Small intestine (tissue), 7 donors: ENCODE results near the gene NDUFS6. TPM values are rescaled to one million over a fixed set of nuclear protein-coding genes. Genes with fewer than 3 reads are reported as not detected.

Experiments used
- DNase-seq, 2 donors: peaks; one replicate each; pipeline versions ENCODE4 v3.0.0 to v3.0.0-alpha.2; 2013
- FAIRE-seq: peaks from 2 replicates; lab custom pipeline; 2012; peaks lifted over from hg19 to GRCh38; lab: Jason Lieb, UNC
- H3K27ac ChIP-seq, 3 donors: one replicate each; pipeline ENCODE4 v1.5.1; 2013; ENCODE audit warnings: low read length in 2 of 3, mild to moderate bottlenecking in 2 of 3, control low read depth in 1 of 3, inconsistent platforms in 1 of 3, low read depth in 1 of 3, moderate library complexity in 1 of 3
- H3K27me3 ChIP-seq, 3 donors: one replicate each; pipeline ENCODE4 v1.6.1; 2013; ENCODE audit warnings: low read length in 3 of 3, inconsistent platforms in 1 of 3; ENCODE audit not compliant: control insufficient read depth in 3 of 3, insufficient read depth in 3 of 3
- H3K36me3 ChIP-seq, 3 donors: one replicate each; pipeline ENCODE4 v1.6.1; 2013; ENCODE audit warnings: low read length in 3 of 3, inconsistent platforms in 1 of 3, low read depth in 1 of 3, mild to moderate bottlenecking in 1 of 3, moderate library complexity in 1 of 3; ENCODE audit not compliant: control insufficient read depth in 3 of 3, insufficient read depth in 2 of 3
- H3K4me1 ChIP-seq, 3 donors: one replicate each; pipeline ENCODE4 v1.6.1; 2013; ENCODE audit warnings: low read length in 2 of 3, inconsistent platforms in 1 of 3, low read depth in 1 of 3, mild to moderate bottlenecking in 1 of 3, moderate library complexity in 1 of 3; ENCODE audit not compliant: control insufficient read depth in 3 of 3, insufficient read depth in 2 of 3
- H3K4me3 ChIP-seq, 3 donors: one replicate each; pipeline ENCODE4 v1.5.1; 2013; ENCODE audit warnings: low read length in 3 of 3, control low read depth in 1 of 3, inconsistent platforms in 1 of 3, low read depth in 1 of 3, mild to moderate bottlenecking in 1 of 3, moderate library complexity in 1 of 3
- H3K9me3 ChIP-seq, 2 donors: one replicate each; pipeline ENCODE4 v1.6.1; 2013; ENCODE audit warnings: low read depth in 1 of 2, low read length in 1 of 2; ENCODE audit not compliant: control insufficient read depth in 2 of 2, insufficient read depth in 1 of 2
- WGBS, 3 donors: extraction: QIAGEN DNeasy Blood & Tissue Kit; methylation state at CpG; one replicate each; pipeline ENCODE4 v1.1.7; 2013; 5-methylcytosine and 5-hydroxymethylcytosine counted together
- polyA plus RNA-seq, 4 donors: library from polyadenylated mRNA; stranded (reverse) in 3 of 4; unstranded in 1 of 4; fragments of 200-250 nt in 3 of 4; fragments of 120-200 nt in 1 of 4; gene quantifications; one replicate each; pipeline versions ENCODE4 v1.2.1 to v1.2.3, GENCODE V29; 2013
- donor health status: healthy with polysubstance abuse.
- donor health status: control.
- donor health status: control.
- donor health status: Bipolar disorder and iron deficiency.
- donor health status: healthy.

The NDUFS6 gene
- polyA plus RNA-seq, 4 donors, result 48.3 to 151 (median 113) TPM

GRCh38 chr5:1852324-1852947 is 51.2 kb downstream of the NDUFS6 start:
- Histone ChIP-seq H3K9me3 (no peaks in the 10 kb centered on the region), H3K27me3 (peaks cover 0 to 64% (median 34%) of the 10 kb centered on the region in 3 donors), H3K4me1 (no peaks in the 10 kb centered on the region), H3K27ac (no peak overlapping the region), H3K4me3 (no peak overlapping the region), H3K36me3 (no peaks in the 10 kb centered on the region)
- 62 to 70% (median 70%) methylated on average over 22 to 23 of the region's 23 CpGs for whole genome bisulfite sequencing, 3 donors
- DNase-seq (no peak), FAIRE-seq (no peak)

GRCh38 chr5:1853531-1853930 is 52.3 kb downstream of the NDUFS6 start:
- no peak for FAIRE-seq

GRCh38 chr5:1855075-1855474 is 53.9 kb downstream of the NDUFS6 start:
- Histone ChIP-seq H3K9me3 (no peaks in the 10 kb centered on the region), H3K27me3 (peaks cover 0 to 54% (median 25%) of the 10 kb centered on the region in 3 donors), H3K4me1 (no peaks in the 10 kb centered on the region), H3K4me3 (no peak overlapping the region), H3K36me3 (no peaks in the 10 kb centered on the region), H3K27ac (no peak overlapping the region)
- 18 to 42% (median 35%) methylated on average over 3 of the region's 3 CpGs for WGBS, 3 donors
- FAIRE-seq (no peak), DNase-seq (no peak)

More at GRCh38 chr5:1853531-1853930, 52.3 kb downstream of the NDUFS6 start:
- Histone ChIP-seq H3K27ac (no peak overlapping the region), H3K9me3 (no peaks in the 10 kb centered on the region), H3K36me3 (no peaks in the 10 kb centered on the region), H3K4me3 (no peak overlapping the region), H3K27me3 (peaks cover 0 to 63% (median 31%) of the 10 kb centered on the region in 3 donors), H3K4me1 (no peaks in the 10 kb centered on the region)
- WGBS, 3 donors, result 69 to 74% (median 71%) methylated on average over 8 of the region's 8 CpGs
- no peak for DNase-seq

DNA sequence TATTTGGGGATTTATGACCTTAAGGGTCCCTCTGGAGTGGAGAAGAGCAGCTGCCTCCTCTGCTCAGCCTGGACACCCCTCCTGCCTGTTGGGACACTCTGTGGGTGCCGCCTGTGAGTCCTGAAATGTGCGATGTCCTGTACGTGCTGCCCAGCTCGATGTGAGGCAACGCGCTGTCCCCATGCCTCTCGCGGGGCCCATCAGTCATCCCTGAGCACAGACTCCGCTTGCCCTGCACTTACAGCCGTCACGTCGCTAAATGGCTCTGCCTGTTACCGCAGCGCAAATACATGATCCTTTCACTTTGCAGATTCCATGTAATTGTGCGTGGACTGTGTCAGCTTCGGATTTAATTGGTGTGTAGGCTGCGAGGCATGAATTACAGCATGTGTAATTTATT is 54.4 kb downstream of the NDUFS6 start:
- H3K36me3 ChIP-seq, result no peaks in the 10 kb centered on the region
- FAIRE-seq (no peak), DNase-seq (no peak)
- no peaks in the 10 kb centered on the region for H3K9me3 ChIP-seq
- H3K4me3 ChIP-seq, result no peak overlapping the region
- no peaks in the 10 kb centered on the region for H3K4me1 ChIP-seq
- no peak overlapping the region for H3K27ac ChIP-seq
- 77 to 85% (median 79%) methylated on average over 16 to 17 of the region's 17 CpGs for WGBS, 3 donors
- H3K27me3 ChIP-seq, result peaks cover 0 to 49% (median 21%) of the 10 kb centered on the region in 3 donors

DNA sequence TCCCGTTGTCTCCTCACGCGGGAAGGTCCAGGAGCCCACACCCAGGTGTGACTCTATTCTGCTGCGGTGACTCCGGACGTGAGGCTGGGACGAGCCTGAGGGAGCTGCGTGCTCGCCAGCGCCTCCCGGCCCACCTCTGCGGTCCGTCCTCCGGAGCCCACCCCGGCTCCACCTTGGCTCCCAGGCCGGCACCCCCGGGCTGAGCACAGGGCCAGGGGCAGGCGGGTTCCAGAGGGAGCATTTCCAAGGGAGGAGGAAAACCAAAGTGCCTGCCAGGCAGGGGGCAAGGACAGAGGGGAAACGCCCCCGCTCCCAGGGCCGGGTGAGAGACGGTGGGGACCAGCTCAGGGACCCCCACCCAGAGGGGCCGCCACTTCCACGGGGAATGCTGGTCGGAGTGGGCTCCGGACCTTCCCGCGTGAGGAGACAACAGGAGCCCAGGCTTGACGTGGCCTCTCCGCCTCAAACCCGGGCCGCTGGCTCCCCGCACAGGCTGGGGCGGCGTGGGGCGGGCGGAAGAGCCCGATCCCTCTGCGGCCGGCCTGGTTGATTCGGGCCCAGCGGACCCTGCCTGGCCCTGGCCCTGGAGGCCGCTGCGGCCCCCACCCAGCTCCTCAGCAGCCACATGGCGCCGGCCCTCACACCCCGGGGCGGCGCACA is 55.5 kb downstream of the NDUFS6 start:
- no peaks in the 10 kb centered on the region for H3K9me3 ChIP-seq
- H3K4me3 ChIP-seq, result no peak overlapping the region

GRCh38 chr5:1857256-1857600 is 56.0 kb downstream of the NDUFS6 start:
- no peak for FAIRE-seq

More for the DNA sequence above, 55.5 kb downstream of the NDUFS6 start:
- no peaks in the 10 kb centered on the region for H3K36me3 ChIP-seq
- peaks cover 0 to 39% (median 14%) of the 10 kb centered on the region in 3 donors for H3K27me3 ChIP-seq
- DNase-seq (no peak), FAIRE-seq (no peak)
- WGBS, 3 donors, result 66 to 92% (median 80%) methylated on average over 43 to 49 of the region's 49 CpGs
- H3K4me1 ChIP-seq, result no peaks in the 10 kb centered on the region
- no peak overlapping the region for H3K27ac ChIP-seq

GRCh38 chr5:1858436-1858835 is 57.2 kb downstream of the NDUFS6 start:
- no peak overlapping the region for H3K27ac ChIP-seq
- H3K4me1 ChIP-seq, result no peaks in the 10 kb centered on the region
- 90 to 92% (median 92%) methylated on average over 15 to 16 of the region's 16 CpGs for WGBS, 3 donors
- no peak for DNase-seq
- no peak overlapping the region for H3K4me3 ChIP-seq
- no peaks in the 10 kb centered on the region for H3K9me3 ChIP-seq
- no peak for FAIRE-seq
- H3K27me3 ChIP-seq, result peaks cover 0 to 47% (median 9%) of the 10 kb centered on the region in 3 donors
- no peaks in the 10 kb centered on the region for H3K36me3 ChIP-seq

More at GRCh38 chr5:1857256-1857600, 56.0 kb downstream of the NDUFS6 start:
- no peak for DNase-seq
- Histone ChIP-seq H3K27ac (no peak overlapping the region), H3K27me3 (peaks cover 0 to 41% (median 14%) of the 10 kb centered on the region in 3 donors), H3K9me3 (no peaks in the 10 kb centered on the region), H3K4me3 (no peak overlapping the region), H3K36me3 (no peaks in the 10 kb centered on the region), H3K4me1 (no peaks in the 10 kb centered on the region)
- WGBS, 3 donors, result 74 to 93% (median 92%) methylated on average over 31 to 32 of the region's 32 CpGs

GRCh38 chr5:1859099-1859498 is 57.9 kb downstream of the NDUFS6 start:
- 81 to 85% (median 84%) methylated on average over 10 of the region's 10 CpGs for WGBS, 3 donors
- Histone ChIP-seq H3K27me3 (peaks cover 0 to 48% (median 5%) of the 10 kb centered on the region in 3 donors), H3K4me3 (no peak overlapping the region), H3K36me3 (no peaks in the 10 kb centered on the region), H3K27ac (no peak overlapping the region), H3K9me3 (no peaks in the 10 kb centered on the region), H3K4me1 (no peaks in the 10 kb centered on the region)
- no peak for FAIRE-seq
- DNase-seq, result no peak
